ENCODE data around the gene CADM2.

The CADM2 gene

GRCh38 chr3:85167576-85167975, 208.8 kb downstream of the CADM2 start:
- Histone ChIP-seq H3K36me3 (ENCODE audit: control insufficient read depth, low read length) (no peaks in the 10 kb centered on the region), H3K4me3 (ENCODE audit: low read length) (no peak overlapping the region), H3K9me3 (ENCODE audit: control insufficient read depth, insufficient read depth, low read length) (no peaks in the 10 kb centered on the region), H3K27ac (ENCODE audit: low read depth, low read length) (no peak overlapping the region), H3F3A (ENCODE audit: control insufficient read depth, insufficient read depth) (no peaks in the 10 kb centered on the region), H3K79me2 (ENCODE audit: control insufficient read depth, low read length) (no peaks in the 10 kb centered on the region), H3K27me3 (ENCODE audit: control insufficient read depth, low read length) (no peaks in the 10 kb centered on the region), H3K9me2 (replicated peaks; ENCODE audit: control insufficient read depth, low read length) (no peaks in the 10 kb centered on the region), H4K20me1 (ENCODE audit: control insufficient read depth, insufficient read depth, low read depth, low read length) (no peaks in the 10 kb centered on the region), H3K4me1 (ENCODE audit: control insufficient read depth, low read length) (no peaks in the 10 kb centered on the region), H3K4me2 (ENCODE audit: low read length) (no peak overlapping the region)
- TF ChIP-seq EZH2phosphoT487 (IDR thresholded peaks at IDR 0.05; ENCODE audit: borderline replicate concordance, low read length) (no peak), CTCF (IDR thresholded peaks at IDR 0.05; ENCODE audit: low read depth, low read length, poor library complexity, severe bottlenecking) (no peak)

- Histone ChIP-seq H3K36me3 (ENCODE audit: control insufficient read depth, low read length) (no peaks in the 10 kb centered on the region), H3F3A (ENCODE audit: control insufficient read depth, insufficient read depth) (no peaks in the 10 kb centered on the region), H3K4me3 (ENCODE audit: low read length) (no peak overlapping the region), H3K27ac (ENCODE audit: low read depth, low read length) (no peak overlapping the region), H4K20me1 (ENCODE audit: control insufficient read depth, insufficient read depth, low read depth, low read length) (no peaks in the 10 kb centered on the region), H3K9me2 (replicated peaks; ENCODE audit: control insufficient read depth, low read length) (no peaks in the 10 kb centered on the region), H3K4me1 (ENCODE audit: control insufficient read depth, low read length) (no peaks in the 10 kb centered on the region), H3K4me2 (ENCODE audit: low read length) (no peak overlapping the region), H3K79me2 (ENCODE audit: control insufficient read depth, low read length) (no peaks in the 10 kb centered on the region), H3K9me3 (ENCODE audit: control insufficient read depth, insufficient read depth, low read length) (no peaks in the 10 kb centered on the region), H3K27me3 (ENCODE audit: control insufficient read depth, low read length) (no peaks in the 10 kb centered on the region)
- TF ChIP-seq CTCF (IDR thresholded peaks at IDR 0.05; ENCODE audit: low read depth, low read length, poor library complexity, severe bottlenecking) (no peak), EZH2phosphoT487 (IDR thresholded peaks at IDR 0.05; ENCODE audit: borderline replicate concordance, low read length) (no peak)
These were observed 211.9 kb downstream of the CADM2 start for GRCh38 chr3:85170646-85171045.

- Histone ChIP-seq H3F3A (ENCODE audit: control insufficient read depth, insufficient read depth) (no peaks in the 10 kb centered on the region), H3K4me3 (ENCODE audit: low read length) (no peak overlapping the region), H3K27ac (ENCODE audit: low read depth, low read length) (no peak overlapping the region), H3K27me3 (ENCODE audit: control insufficient read depth, low read length) (no peaks in the 10 kb centered on the region), H3K36me3 (ENCODE audit: control insufficient read depth, low read length) (no peaks in the 10 kb centered on the region), H3K9me2 (replicated peaks; ENCODE audit: control insufficient read depth, low read length) (no peaks in the 10 kb centered on the region), H4K20me1 (ENCODE audit: control insufficient read depth, insufficient read depth, low read depth, low read length) (no peaks in the 10 kb centered on the region), H3K9me3 (ENCODE audit: control insufficient read depth, insufficient read depth, low read length) (no peaks in the 10 kb centered on the region), H3K79me2 (ENCODE audit: control insufficient read depth, low read length) (no peaks in the 10 kb centered on the region), H3K4me1 (ENCODE audit: control insufficient read depth, low read length) (no peaks in the 10 kb centered on the region), H3K4me2 (ENCODE audit: low read length) (no peak overlapping the region)
- TF ChIP-seq EZH2phosphoT487 (IDR thresholded peaks at IDR 0.05; ENCODE audit: borderline replicate concordance, low read length) (no peak), CTCF (IDR thresholded peaks at IDR 0.05; ENCODE audit: low read depth, low read length, poor library complexity, severe bottlenecking) (no peak)
These were observed 213.2 kb downstream of the CADM2 start for GRCh38 chr3:85171976-85172375.

- TF ChIP-seq EZH2phosphoT487 (IDR thresholded peaks at IDR 0.05; ENCODE audit: borderline replicate concordance, low read length) (no peak), CTCF (IDR thresholded peaks at IDR 0.05; ENCODE audit: low read depth, low read length, poor library complexity, severe bottlenecking) (no peak)
- Histone ChIP-seq H3K79me2 (ENCODE audit: control insufficient read depth, low read length) (no peaks in the 10 kb centered on the region), H3K4me2 (ENCODE audit: low read length) (no peak overlapping the region), H3K27ac (ENCODE audit: low read depth, low read length) (no peak overlapping the region), H3K36me3 (ENCODE audit: control insufficient read depth, low read length) (no peaks in the 10 kb centered on the region), H3K4me1 (ENCODE audit: control insufficient read depth, low read length) (no peaks in the 10 kb centered on the region), H3K27me3 (ENCODE audit: control insufficient read depth, low read length) (no peaks in the 10 kb centered on the region), H4K20me1 (ENCODE audit: control insufficient read depth, insufficient read depth, low read depth, low read length) (no peaks in the 10 kb centered on the region), H3K4me3 (ENCODE audit: low read length) (no peak overlapping the region), H3F3A (ENCODE audit: control insufficient read depth, insufficient read depth) (no peaks in the 10 kb centered on the region), H3K9me2 (replicated peaks; ENCODE audit: control insufficient read depth, low read length) (no peaks in the 10 kb centered on the region), H3K9me3 (ENCODE audit: control insufficient read depth, insufficient read depth, low read length) (no peaks in the 10 kb centered on the region)
These were observed 218.0 kb downstream of the CADM2 start for GRCh38 chr3:85176799-85177198.

All from DOHH2 (cell line).